ENCODE results near the gene SMYD2.

Gene SMYD2, protein sequence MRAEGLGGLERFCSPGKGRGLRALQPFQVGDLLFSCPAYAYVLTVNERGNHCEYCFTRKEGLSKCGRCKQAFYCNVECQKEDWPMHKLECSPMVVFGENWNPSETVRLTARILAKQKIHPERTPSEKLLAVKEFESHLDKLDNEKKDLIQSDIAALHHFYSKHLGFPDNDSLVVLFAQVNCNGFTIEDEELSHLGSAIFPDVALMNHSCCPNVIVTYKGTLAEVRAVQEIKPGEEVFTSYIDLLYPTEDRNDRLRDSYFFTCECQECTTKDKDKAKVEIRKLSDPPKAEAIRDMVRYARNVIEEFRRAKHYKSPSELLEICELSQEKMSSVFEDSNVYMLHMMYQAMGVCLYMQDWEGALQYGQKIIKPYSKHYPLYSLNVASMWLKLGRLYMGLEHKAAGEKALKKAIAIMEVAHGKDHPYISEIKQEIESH

DNA sequence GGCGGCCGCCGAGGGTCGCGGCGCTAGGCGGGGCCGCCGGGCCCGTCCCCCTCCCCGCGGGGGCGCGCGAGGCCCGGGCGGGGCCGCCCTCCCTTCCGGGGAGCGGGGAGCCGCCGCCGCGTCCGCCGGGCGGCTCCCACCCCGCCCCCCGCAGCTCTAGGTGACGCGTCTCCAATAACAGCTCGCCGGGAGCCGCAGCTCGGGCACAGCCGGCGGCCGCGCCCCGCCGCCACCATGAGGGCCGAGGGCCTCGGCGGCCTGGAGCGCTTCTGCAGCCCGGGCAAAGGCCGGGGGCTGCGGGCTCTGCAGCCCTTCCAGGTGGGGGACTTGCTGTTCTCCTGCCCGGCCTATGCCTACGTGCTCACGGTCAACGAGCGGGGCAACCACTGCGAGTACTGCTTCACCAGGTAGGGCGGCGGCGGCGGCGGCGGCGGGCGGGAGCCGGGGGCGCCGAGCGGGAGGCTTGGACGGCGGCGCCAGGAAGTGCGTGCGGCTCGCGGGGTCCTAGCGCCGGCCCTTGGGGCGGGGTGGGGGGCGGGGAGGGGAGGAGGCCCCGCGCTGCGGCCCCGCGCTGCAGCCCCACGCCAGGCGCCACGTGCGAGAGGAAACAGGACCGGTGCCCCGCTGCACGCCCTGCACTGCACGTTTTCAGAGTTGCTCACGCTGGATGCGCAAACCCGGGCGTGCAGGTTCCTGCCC, at the start of gene SMYD2:
Gene SMYD2, plus strand, starts transcription at position 139 of the 699 bp plus-strand sequence. Its CDS starts 96 bp downstream, at position 235.
- DNase-seq (ENCODE audit: low read depth): peak; percentile 37

DNA sequence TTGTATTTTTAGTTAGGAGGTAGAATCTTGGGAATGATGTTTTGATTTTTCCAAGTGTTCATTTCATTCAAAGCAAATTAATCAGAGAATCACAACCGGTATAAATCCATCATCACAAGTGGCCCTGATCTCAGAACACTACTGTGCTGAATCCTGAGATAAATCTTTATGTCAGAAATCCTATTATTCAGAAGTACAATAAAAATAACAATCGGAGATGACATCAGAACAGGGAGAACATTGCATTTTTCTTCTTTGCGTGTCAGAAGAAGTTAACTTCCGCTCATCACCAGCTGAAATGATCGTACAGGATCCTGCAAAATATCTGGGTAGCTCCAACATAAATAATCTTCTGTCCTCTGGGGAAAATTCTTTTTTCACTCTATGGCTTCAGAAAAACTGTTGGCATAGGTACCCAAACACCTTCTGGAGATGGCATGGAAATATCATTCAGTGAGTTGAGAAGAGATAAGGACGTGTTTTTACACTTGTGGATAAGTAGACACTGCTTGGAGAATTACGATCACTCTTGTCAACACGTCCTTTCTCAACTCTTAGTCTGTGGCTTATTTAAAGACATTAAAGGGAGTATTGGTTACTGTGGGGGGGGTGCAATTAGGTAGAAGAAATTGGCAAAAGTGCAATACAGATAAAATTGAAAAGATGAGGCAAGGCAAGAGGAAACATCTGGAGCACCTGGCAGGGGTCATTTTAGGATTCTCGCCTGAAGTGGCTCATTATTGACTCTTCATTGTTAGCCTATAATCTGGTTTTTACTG, 46.9 kb upstream of the SMYD2 start:
- DNase-seq (ENCODE audit: low read depth): no peak

GRCh38 chr1:214234635-214235025, 46.3 kb upstream of the SMYD2 start:
- no peak for DNase-seq (ENCODE audit: low read depth)

DNA sequence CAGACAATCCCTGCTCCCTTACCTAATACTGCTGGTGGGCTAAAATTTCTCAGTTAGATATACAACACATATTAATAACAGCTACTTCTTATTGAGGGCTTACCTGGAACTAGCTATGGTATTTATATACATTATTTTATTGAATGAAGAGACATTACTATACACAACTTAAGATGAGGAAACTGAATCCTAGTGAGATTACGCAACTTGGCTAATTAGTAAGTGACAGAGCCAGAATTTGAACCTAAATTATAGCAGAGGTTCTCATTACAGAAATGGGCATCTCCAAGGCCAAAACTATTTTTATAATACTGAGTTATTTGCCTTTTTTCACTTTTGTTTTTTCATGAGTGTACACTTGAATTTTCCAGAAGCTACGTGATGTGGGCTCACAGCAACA, 44.5 kb upstream of the SMYD2 start:
- DNase-seq (ENCODE audit: low read depth): no peak

GRCh38 chr1:214241060-214241459, 39.9 kb upstream of the SMYD2 start:
- DNase-seq (ENCODE audit: low read depth): no peak

DNA sequence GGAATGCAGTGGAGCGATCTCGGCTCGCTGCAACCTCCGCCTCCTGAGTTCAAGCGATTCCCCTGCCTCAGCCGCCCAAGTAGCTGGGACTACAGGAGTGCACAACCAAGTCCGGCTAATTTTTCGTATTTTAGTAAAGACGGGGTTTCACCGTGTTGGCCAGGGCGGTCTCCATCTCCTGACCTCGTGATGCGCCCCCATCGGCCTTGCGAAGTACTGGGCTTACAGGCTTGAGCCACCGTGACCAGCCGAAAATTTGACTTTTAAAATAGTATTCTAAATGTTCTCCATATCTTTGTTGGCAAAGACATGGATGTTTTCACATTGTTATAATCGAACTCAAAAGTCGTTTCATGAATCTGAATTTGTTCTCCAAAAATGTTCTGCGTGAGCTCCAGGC, 36.7 kb upstream of the SMYD2 start:
- DNase-seq (ENCODE audit: low read depth): no peak

DNA sequence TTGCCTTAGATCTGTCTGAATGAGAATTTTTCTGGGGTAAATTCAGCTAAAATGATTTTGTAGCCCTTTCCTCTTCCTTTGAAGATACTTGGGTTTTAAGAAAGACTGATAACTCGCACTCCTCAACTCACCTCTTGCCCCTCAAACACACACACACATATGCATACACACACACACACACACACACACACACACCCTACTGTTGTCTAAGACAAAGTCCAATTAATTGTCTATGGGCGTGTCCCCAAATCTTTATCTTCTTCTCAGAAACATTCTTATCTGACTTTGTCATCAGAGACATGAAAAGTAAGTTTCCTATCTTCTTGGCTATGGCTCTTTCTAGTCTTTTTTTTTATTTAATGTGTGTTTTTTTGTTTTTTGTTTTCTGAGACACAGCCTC, 36.1 kb upstream of the SMYD2 start:
- DNase-seq (ENCODE audit: low read depth): no peak

GRCh38 chr1:214247501-214248041, 33.4 kb upstream of the SMYD2 start:
- DNase-seq (ENCODE audit: low read depth): no peak

- no peak for DNase-seq (ENCODE audit: low read depth)
Observed at GRCh38 chr1:214248311-214249085, 32.5 kb upstream of the SMYD2 start.

GRCh38 chr1:214249651-214250050, 31.3 kb upstream of the SMYD2 start:
- no peak for DNase-seq (ENCODE audit: low read depth)

DNA sequence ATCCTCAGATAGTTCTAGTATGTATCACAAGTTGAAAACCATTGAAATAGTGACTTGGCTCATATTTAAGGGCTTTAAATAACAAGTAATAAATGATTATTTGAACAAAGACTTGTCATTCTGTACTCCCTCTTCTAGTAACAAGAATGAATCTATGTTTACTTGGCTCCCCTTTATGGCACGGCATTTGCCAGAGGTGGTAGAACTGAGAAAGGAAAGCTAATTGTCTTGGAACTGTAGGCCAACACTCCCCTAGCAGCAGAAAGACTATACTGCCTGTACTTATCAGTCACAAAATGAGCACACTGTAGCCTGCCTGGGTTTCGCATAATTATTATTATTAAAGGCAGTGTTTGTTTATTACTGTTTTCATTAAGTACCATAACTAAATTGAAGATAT, 29.6 kb upstream of the SMYD2 start:
- DNase-seq (ENCODE audit: low read depth): no peak

DNA sequence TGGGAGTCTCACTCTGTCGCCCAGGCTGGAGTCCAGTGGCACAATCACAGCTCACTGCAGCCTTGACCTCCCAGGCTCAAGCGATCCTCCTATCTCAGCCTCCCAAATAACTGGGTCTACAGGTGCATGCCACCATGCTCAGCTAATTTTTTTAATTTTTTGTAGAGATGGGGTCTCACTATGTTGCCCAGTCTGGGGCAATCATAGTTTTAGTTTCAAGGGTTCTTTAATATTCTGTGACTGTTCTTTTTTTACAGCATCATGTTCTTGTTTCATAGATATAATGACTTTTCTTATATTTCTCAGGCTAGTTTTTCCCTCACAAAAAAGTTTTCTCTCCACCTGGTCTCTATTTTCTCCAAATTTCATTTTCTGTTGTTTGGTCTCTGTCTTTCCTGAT, 25.4 kb upstream of the SMYD2 start:
- DNase-seq (ENCODE audit: low read depth): no peak

DNA sequence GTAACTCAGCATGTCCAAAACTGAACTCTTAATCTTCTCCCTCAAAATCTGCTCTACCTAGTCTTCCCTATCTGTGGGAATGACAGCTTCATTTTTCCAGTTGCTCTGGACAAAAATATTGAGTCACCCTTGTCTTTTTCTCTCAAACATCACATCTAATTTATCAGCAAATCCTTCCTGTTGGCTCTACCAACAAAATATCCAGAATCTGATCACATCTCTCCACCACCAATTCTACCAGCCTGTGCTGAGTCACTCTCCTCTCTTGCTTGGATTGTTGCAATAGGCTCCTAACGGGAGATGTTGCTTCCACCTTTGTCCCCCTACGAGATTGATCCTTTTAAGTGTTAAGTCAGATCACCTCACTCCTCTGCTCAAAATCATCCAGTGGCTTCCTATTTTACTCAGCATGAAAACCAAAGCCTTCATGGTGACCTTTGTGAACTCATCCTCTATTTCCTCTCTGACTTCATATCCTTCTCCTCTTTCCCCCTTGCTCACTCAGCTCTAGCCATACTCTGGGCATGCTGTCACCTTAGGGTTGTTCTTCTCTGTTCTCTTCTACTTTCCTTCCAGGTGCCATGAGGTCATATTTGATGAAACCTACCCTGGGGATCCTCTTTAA, 21.5 kb upstream of the SMYD2 start:
- no peak for DNase-seq (ENCODE audit: low read depth)

DNA sequence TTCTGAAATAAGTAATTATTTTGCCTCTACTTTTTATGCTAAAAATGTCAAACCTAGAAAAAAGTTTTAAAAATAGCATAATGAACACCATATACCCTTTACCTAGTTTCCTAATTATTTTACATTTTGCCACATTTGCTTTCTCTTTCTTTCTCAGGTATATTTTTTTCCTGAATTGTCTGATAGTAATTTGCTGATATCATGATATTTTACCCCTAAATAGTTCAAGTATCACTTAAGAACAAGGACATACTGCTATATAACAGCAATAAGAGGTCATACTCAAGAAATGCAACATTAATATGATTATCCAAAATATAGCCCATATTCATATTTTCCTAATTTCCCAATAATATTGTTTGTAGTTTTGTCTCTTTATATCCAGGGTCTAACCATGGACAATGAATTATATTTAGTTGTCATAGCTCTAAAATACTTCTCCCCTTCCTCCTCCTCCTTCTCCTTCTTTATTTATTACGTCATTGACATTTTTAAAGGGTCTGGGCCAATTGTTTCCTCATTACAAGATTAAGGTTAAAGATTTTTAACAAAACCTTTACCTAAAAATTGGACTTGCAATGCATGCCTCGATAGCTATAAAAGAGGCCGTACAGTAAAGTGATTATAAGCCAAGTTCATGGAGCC, 20.3 kb upstream of the SMYD2 start:
- no peak for DNase-seq (ENCODE audit: low read depth)

- DNase-seq (ENCODE audit: low read depth): peak; percentile 67
Observed at GRCh38 chr1:214261206-214262123, 19.5 kb upstream of the SMYD2 start.

- DNase-seq (ENCODE audit: low read depth): no peak
Observed at GRCh38 chr1:214264196-214264595, 16.8 kb upstream of the SMYD2 start.

- DNase-seq (ENCODE audit: low read depth): no peak
Observed at GRCh38 chr1:214264976-214265375, 16.0 kb upstream of the SMYD2 start.

- DNase-seq (ENCODE audit: low read depth): no peak
Observed at GRCh38 chr1:214270097-214270650, 10.8 kb upstream of the SMYD2 start.

GRCh38 chr1:214271174-214271858, 9.6 kb upstream of the SMYD2 start:
- DNase-seq (ENCODE audit: low read depth): no peak
